ENCODE results near the gene GBA3.

GRCh38 chr4:22686141-22686540, 6.6 kb upstream of the GBA3 start:
- no peak for TF ChIP-seq CTCF (IDR thresholded peaks at IDR 0.05; ENCODE audit: low read depth, low read length)
- no peak for TF ChIP-seq EZH2phosphoT487 (IDR thresholded peaks at IDR 0.05; ENCODE audit: low read depth)
